ENCODE measurements around the gene GPSM1.
"Not testable (repeated sequence)": the region's sequence is repeated elsewhere in the genome, so short reads cannot be mapped to it uniquely, and the experiment has no call there.

DNA sequence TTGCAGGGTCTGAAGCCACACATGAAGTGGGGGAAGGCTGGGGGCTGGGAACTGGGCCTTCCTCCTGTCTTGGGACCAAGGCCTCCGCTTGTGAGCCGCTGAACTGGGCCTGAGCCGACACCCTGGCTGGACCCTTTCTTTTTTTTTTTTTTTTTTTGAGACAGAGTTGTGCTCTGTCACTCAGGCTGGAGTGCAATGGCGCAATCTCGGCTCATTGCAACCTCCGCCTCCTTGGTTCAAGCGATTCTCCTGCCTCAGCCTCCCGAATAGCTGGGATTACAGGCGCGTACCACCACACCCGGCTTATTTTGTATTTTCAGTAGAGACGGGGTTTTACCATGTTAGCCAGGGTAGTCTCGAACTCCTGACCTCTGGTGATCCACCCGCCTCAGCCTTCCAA, 8.1 kb upstream of the GPSM1 start:
- not testable (repeated sequence) for TF ChIP-seq CTCF, POLR2A (IDR thresholded peaks at IDR 0.05)
